H9 (cell line): ENCODE results near the gene CSNK2A2. TPM values are rescaled to one million over a fixed set of nuclear protein-coding genes. Genes with fewer than 3 reads are reported as not detected.

Source experiments
- DNase-seq: peaks from one replicate; pipeline ENCODE4 v3.0.0-alpha.2; 2017
- H2AFZ ChIP-seq: one replicate; pipeline ENCODE4 v1.6.1; 2013; ENCODE audit warnings: mild to moderate bottlenecking, low read length, control low read depth, moderate library complexity
- H2AK5ac ChIP-seq: 2 replicates; pipeline ENCODE4 v1.6.1; 2013; ENCODE audit warnings: low read length, control low read depth, mixed read lengths; ENCODE audit not compliant: insufficient read length
- H2BK120ac ChIP-seq: one replicate; pipeline ENCODE4 v1.6.1; 2013; ENCODE audit warnings: low read depth, mild to moderate bottlenecking, low read length, control low read depth, inconsistent platforms; ENCODE audit not compliant: poor library complexity, severe bottlenecking
- H2BK12ac ChIP-seq: 2 replicates; pipeline ENCODE4 v1.6.1; 2013; ENCODE audit warnings: low read length, control low read depth, mixed read lengths, low read depth; ENCODE audit not compliant: insufficient read length
- H2BK15ac ChIP-seq: 2 replicates; pipeline ENCODE4 v1.6.1; 2013; ENCODE audit warnings: low read depth, low read length, control low read depth
- H2BK20ac ChIP-seq: one replicate; pipeline ENCODE4 v1.6.1; 2013; ENCODE audit warnings: low read depth, mild to moderate bottlenecking, low read length, control low read depth, inconsistent platforms; ENCODE audit not compliant: poor library complexity, severe bottlenecking
- H2BK5ac ChIP-seq: 2 replicates; pipeline ENCODE4 v1.6.1; 2013; ENCODE audit warnings: low read length, control low read depth, mixed read lengths; ENCODE audit not compliant: insufficient read length
- H3K14ac ChIP-seq: 2 replicates; pipeline ENCODE4 v1.6.1; 2013; ENCODE audit warnings: low read length, control low read depth; ENCODE audit not compliant: insufficient read depth
- H3K18ac ChIP-seq: 2 replicates; pipeline ENCODE4 v1.6.1; 2013; ENCODE audit warnings: low read depth, mild to moderate bottlenecking, mixed read lengths, low read length, control low read depth; ENCODE audit not compliant: insufficient read length
- H3K23ac ChIP-seq: 2 replicates; pipeline ENCODE4 v1.6.1; 2013; ENCODE audit warnings: low read length, control low read depth, mixed read lengths, low read depth; ENCODE audit not compliant: insufficient read length
- H3K23me2 ChIP-seq: 2 replicates; pipeline ENCODE4 v1.6.1; 2013; ENCODE audit warnings: low read depth, mild to moderate bottlenecking, mixed read lengths, low read length, control low read depth; ENCODE audit not compliant: insufficient read length, poor library complexity, severe bottlenecking
- H3K27ac ChIP-seq: 2 replicates; pipeline ENCODE4 v1.5.1; 2013; ENCODE audit warnings: low read length, control low read depth, mixed read lengths, low read depth; ENCODE audit not compliant: insufficient read length
- H3K27me3 ChIP-seq: 2 replicates; pipeline ENCODE4 v1.6.1; 2013; ENCODE audit warnings: low read length, control low read depth, inconsistent platforms; ENCODE audit not compliant: insufficient read depth
- H3K4ac ChIP-seq: 2 replicates; pipeline ENCODE4 v1.6.1; 2013; ENCODE audit warnings: low read depth, mild to moderate bottlenecking, control low read depth, inconsistent platforms, low read length, moderate library complexity
- H3K4me1 ChIP-seq: 2 replicates; pipeline ENCODE4 v1.6.1; 2013; ENCODE audit warnings: low read length, control low read depth, inconsistent platforms; ENCODE audit not compliant: insufficient read depth
- H3K4me2 ChIP-seq: 2 replicates; pipeline ENCODE4 v1.6.1; 2013; ENCODE audit warnings: low read length, control low read depth, mixed read lengths; ENCODE audit not compliant: insufficient read length, insufficient read depth
- H3K56ac ChIP-seq: 2 replicates; pipeline ENCODE4 v1.6.1; 2013; ENCODE audit warnings: low read depth, mild to moderate bottlenecking, mixed read lengths, low read length, control low read depth; ENCODE audit not compliant: insufficient read length
- H3K79me1 ChIP-seq: 2 replicates; pipeline ENCODE4 v1.6.1; 2013; ENCODE audit warnings: low read depth, mild to moderate bottlenecking, moderate library complexity, low read length, control low read depth, inconsistent platforms; ENCODE audit not compliant: insufficient read depth, poor library complexity, severe bottlenecking
- H3K79me2 ChIP-seq: 2 replicates; pipeline ENCODE4 v1.6.1; 2013; ENCODE audit warnings: low read length, control low read depth, inconsistent platforms; ENCODE audit not compliant: insufficient read depth
- H3K9ac ChIP-seq: 2 replicates; pipeline ENCODE4 v1.6.1; 2013; ENCODE audit warnings: low read length, control low read depth, mixed read lengths; ENCODE audit not compliant: insufficient read length; ENCODE audit errors: extremely low read depth
- H3K9me3 ChIP-seq: one replicate; pipeline ENCODE4 v1.6.1; 2013; ENCODE audit warnings: low read depth, low read length, inconsistent platforms; ENCODE audit not compliant: control insufficient read depth
- H3T11ph ChIP-seq: one replicate; pipeline ENCODE4 v1.6.1; 2013; ENCODE audit warnings: mild to moderate bottlenecking, low read length, control low read depth, inconsistent platforms
- H4K20me1 ChIP-seq: one replicate; pipeline ENCODE4 v1.6.1; 2013; ENCODE audit not compliant: control insufficient read depth, insufficient read length, insufficient read depth
- H4K5ac ChIP-seq: 2 replicates; pipeline ENCODE4 v1.6.1; 2013; ENCODE audit warnings: low read depth, mild to moderate bottlenecking, mixed read lengths, low read length, control low read depth; ENCODE audit not compliant: insufficient read length
- H4K8ac ChIP-seq: replicated peaks from 2 replicates; pipeline ENCODE4 v1.6.1; 2013; ENCODE audit warnings: low read length, control low read depth, mixed read lengths, low read depth; ENCODE audit not compliant: insufficient read length
- H4K91ac ChIP-seq: 2 replicates; pipeline ENCODE4 v1.6.1; 2013; ENCODE audit warnings: low read depth, mild to moderate bottlenecking, moderate library complexity, mixed read lengths, low read length, control low read depth; ENCODE audit not compliant: insufficient read length
- H3K27ac Mint-ChIP-seq, 3 experiments: 2 replicates in 2 of 3; 3 replicates in 1 of 3; pipeline ENCODE4 v1.8.0; 2020 to 2021; ENCODE audit warnings: mixed read lengths in 3 of 3, mild to moderate bottlenecking in 1 of 3, moderate library complexity in 1 of 3
- H3K27me3 Mint-ChIP-seq: 2 replicates; pipeline ENCODE4 v1.8.0; 2021; ENCODE audit warnings: low read depth, mild to moderate bottlenecking, moderate library complexity, mixed read lengths
- H3K36me3 Mint-ChIP-seq, 3 experiments: 2 replicates in 2 of 3; 3 replicates in 1 of 3; pipeline ENCODE4 v1.8.0; 2020 to 2021; ENCODE audit warnings: low read depth in 3 of 3, mixed read lengths in 3 of 3; ENCODE audit not compliant: insufficient read depth in 1 of 3
- H3K4me1 Mint-ChIP-seq, 2 experiments: 2 replicates each; pipeline ENCODE4 v1.8.0; 2020; ENCODE audit warnings: mixed read lengths in 2 of 2
- H3K4me3 Mint-ChIP-seq, 2 experiments: 2 replicates in 1 of 2; 3 replicates in 1 of 2; pipeline ENCODE4 v1.8.0; 2020 to 2021; ENCODE audit warnings: mild to moderate bottlenecking in 2 of 2, mixed read lengths in 2 of 2, moderate library complexity in 1 of 2
- H3K9me3 Mint-ChIP-seq, 2 experiments: 2 replicates in 1 of 2; 3 replicates in 1 of 2; pipeline ENCODE4 v1.8.0; 2020; ENCODE audit warnings: mild to moderate bottlenecking in 2 of 2, mixed read lengths in 2 of 2, moderate library complexity in 1 of 2
- WGBS: extraction: QIAGEN DNeasy Blood & Tissue Kit; methylation state at CpG from one replicate; pipeline ENCODE4 v1.1.7; 2013; ENCODE audit warnings: missing lambda C conversion rate, low lambda C conversion rate, mixed read lengths; ENCODE audit not compliant: insufficient read length; ENCODE audit errors: extremely low coverage; 5-methylcytosine and 5-hydroxymethylcytosine counted together
- total RNA-seq: library from RNA; stranded (reverse); gene quantifications from 2 replicates; pipeline ENCODE4 v1.2.1, GENCODE V29; 2021
- TF ChIP-seq, protein P1 (sequence below): fragments of 200-600 bp; sonication (generic); conservative IDR thresholded peaks from 3 replicates; pipeline ENCODE4 v1.8.0; 2021; ENCODE audit warnings: antibody characterized with exemption, mild to moderate bottlenecking

CSNK2A2 gene
- total RNA-seq, 1 experiment from 2014 or later, result 134 TPM

DNA sequence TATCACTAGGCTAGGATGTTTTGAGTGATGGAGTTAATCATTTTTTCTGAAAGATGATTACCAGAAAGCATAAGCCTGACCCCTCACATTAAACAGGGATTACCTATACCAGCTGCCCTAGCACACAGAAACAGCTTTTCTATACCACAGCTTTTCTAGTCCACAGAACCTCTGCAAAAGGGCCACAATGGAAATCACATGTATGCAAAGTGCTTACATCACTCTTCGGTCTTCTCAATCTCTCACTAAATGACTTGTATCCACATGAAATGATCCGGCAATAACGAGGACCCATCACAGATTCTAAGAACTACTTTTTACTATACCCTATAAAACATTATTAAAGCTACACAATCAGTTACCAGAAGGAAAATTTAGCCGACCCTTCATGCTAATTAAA lies 2.6 kb downstream of the CSNK2A2 start:
- Histone ChIP-seq H3K4me2 (no peak overlapping the region), H2BK15ac (no peak overlapping the region), H4K20me1 (no peaks in the 10 kb centered on the region), H3K27me3 (no peaks in the 10 kb centered on the region), H4K8ac (no peak overlapping the region), H3T11ph (no peak overlapping the region), H3K79me2 (peaks cover 2% of the 10 kb centered on the region; the same call in 1 of the 2 replicates), H2BK120ac (no peak overlapping the region), H4K5ac (no peak overlapping the region), H4K91ac (no peak overlapping the region), H3K79me1 (peaks cover 3% of the 10 kb centered on the region), H3K23me2 (peaks cover 11% of the 10 kb centered on the region), H3K9ac (no peak overlapping the region), H3K18ac (no peak overlapping the region), H3K56ac (no peak overlapping the region), H2AK5ac (no peak overlapping the region), H2BK12ac (no peak overlapping the region), H2AFZ (no peak overlapping the region), H3K27ac (no peak overlapping the region), H3K23ac (no peak overlapping the region), H3K9me3 (no peaks in the 10 kb centered on the region), H3K4me1 (no peaks in the 10 kb centered on the region; the same call in 1 of the 2 replicates), H3K14ac (no peak overlapping the region), H2BK20ac (no peak overlapping the region), H3K4ac (no peak overlapping the region), H2BK5ac (no peak overlapping the region)
- no peak for DNase-seq
- Mint-ChIP-seq H3K9me3 (no peaks in the 10 kb centered on the region), H3K4me1 (peaks cover 18 to 21% of the 10 kb centered on the region in 2 experiments), H3K36me3 (peaks cover 10 to 64% (median 58%) of the 10 kb centered on the region in 3 experiments), H3K27ac (no peak overlapping the region), H3K27me3 (peaks cover 17% of the 10 kb centered on the region), H3K4me3 (no peak overlapping the region)
- TF ChIP-seq, protein P1, sequence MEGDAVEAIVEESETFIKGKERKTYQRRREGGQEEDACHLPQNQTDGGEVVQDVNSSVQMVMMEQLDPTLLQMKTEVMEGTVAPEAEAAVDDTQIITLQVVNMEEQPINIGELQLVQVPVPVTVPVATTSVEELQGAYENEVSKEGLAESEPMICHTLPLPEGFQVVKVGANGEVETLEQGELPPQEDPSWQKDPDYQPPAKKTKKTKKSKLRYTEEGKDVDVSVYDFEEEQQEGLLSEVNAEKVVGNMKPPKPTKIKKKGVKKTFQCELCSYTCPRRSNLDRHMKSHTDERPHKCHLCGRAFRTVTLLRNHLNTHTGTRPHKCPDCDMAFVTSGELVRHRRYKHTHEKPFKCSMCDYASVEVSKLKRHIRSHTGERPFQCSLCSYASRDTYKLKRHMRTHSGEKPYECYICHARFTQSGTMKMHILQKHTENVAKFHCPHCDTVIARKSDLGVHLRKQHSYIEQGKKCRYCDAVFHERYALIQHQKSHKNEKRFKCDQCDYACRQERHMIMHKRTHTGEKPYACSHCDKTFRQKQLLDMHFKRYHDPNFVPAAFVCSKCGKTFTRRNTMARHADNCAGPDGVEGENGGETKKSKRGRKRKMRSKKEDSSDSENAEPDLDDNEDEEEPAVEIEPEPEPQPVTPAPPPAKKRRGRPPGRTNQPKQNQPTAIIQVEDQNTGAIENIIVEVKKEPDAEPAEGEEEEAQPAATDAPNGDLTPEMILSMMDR, result no peak
- WGBS, result 100% methylated on average over 1 of the region's 4 CpGs
